ENCODE data around the gene ZBED2. TPM values are rescaled to one million over a fixed set of nuclear protein-coding genes. Genes with fewer than 3 reads are reported as not detected.

Gene ZBED2
- total RNA-seq, 4 donors from 2014 or later: 4.2 to 9.4 (median 6.2) TPM

DNA sequence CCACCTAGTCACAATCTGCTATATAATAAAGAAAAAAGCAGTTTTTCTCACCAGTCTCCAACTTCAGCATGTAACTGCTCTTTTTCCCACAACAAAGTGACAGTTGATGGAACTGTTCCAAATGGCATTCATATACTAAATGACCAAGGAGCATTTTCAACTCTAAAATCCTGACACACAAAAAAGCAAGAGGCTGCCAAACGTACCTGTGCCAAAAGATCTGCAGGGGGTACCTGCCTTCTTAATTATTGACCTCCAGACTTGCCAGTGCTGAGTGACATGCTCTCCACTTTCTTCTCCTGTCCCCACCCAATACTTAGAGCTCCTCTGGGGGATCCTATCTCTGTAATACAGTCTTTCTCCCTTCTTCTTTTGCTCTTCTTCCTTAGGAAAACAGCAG lies 18.0 kb downstream of the ZBED2 start:
- no peak for DNase-seq
- TF ChIP-seq POLR2A (IDR thresholded peaks at IDR 0.05): no peak
- H3K9me3 ChIP-seq: no peaks in the 10 kb centered on the region
- H3K4me1 ChIP-seq: no peaks in the 10 kb centered on the region
- no peak overlapping the region for H3K27ac ChIP-seq
- H3K27me3 ChIP-seq: peaks cover 0 to 19% (median 0%) of the 10 kb centered on the region in 4 donors
- intact Hi-C loops (cut with DNase I): loop anchor here (10.0 kb wide), 1 partner anchor 108 kb away; no protein-coding TSS in a partner anchor
- WGBS, 2 donors: 21% methylated on average over 1 of the region's 1 CpG
- H3K36me3 ChIP-seq: no peaks in the 10 kb centered on the region
- no peak overlapping the region for H3K4me3 ChIP-seq

DNA sequence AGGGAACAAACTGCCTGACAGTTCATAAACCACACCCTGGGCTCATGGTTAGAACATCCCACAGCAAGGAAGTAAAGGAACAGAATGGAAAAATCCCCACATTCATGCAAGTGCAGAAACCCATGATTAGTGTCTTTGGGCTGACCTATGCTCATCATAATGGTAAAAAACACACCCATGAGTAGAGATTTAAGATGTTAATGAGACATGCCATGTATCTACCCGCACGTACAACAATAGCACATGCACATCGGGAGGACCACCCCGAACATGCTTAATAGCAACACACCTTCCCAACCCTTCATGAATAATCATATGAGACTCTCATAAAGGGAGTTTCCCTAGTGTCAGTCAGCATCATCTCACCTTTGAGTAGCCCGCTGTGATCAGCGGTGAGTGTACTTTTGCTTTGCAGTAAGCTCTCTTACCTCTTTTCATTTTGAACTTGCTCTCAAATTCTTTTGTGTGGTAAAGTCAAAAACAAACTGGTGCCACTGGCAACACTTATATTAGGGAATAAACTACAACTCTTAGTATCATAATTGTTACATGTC lies 23.2 kb downstream of the ZBED2 start:
- DNase-seq: no peak
- no peak for TF ChIP-seq POLR2A (IDR thresholded peaks at IDR 0.05)
- TF ChIP-seq, protein P1, sequence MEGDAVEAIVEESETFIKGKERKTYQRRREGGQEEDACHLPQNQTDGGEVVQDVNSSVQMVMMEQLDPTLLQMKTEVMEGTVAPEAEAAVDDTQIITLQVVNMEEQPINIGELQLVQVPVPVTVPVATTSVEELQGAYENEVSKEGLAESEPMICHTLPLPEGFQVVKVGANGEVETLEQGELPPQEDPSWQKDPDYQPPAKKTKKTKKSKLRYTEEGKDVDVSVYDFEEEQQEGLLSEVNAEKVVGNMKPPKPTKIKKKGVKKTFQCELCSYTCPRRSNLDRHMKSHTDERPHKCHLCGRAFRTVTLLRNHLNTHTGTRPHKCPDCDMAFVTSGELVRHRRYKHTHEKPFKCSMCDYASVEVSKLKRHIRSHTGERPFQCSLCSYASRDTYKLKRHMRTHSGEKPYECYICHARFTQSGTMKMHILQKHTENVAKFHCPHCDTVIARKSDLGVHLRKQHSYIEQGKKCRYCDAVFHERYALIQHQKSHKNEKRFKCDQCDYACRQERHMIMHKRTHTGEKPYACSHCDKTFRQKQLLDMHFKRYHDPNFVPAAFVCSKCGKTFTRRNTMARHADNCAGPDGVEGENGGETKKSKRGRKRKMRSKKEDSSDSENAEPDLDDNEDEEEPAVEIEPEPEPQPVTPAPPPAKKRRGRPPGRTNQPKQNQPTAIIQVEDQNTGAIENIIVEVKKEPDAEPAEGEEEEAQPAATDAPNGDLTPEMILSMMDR (IDR thresholded peaks at IDR 0.05): no peak
- Histone ChIP-seq H3K27me3 (no peaks in the 10 kb centered on the region), H3K9me3 (no peaks in the 10 kb centered on the region), H3K27ac (no peak overlapping the region), H3K4me3 (no peak overlapping the region), H3K36me3 (no peaks in the 10 kb centered on the region), H3K4me1 (no peaks in the 10 kb centered on the region)
- intact Hi-C loops (cut with DNase I): loop anchor here (10.0 kb wide), 1 partner anchor 113 kb away; no protein-coding TSS in a partner anchor
- 84 to 89% methylated on average over 6 of the region's 6 CpGs for WGBS, 2 donors

DNA sequence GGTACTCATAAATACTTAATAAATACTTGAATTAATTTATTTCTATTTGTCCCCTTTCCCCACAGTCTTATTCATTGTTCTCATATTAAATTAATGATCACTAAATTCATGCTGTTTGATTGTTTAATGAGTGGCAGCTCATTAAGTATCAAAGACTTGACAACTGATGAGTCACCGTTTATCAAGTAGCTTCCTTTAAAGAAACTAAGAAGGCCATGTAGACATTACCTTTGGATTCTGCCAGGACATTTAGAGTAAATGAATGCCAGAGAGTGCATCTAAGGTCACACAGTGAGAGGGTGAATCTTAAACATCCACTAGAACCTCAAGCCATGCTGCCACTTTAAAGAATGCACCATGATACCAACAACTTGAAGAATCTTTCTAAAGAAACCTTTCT lies 23.9 kb downstream of the ZBED2 start:
- Histone ChIP-seq H3K9me3 (no peaks in the 10 kb centered on the region), H3K4me3 (no peak overlapping the region), H3K36me3 (no peaks in the 10 kb centered on the region), H3K4me1 (no peaks in the 10 kb centered on the region), H3K27ac (no peak overlapping the region), H3K27me3 (no peaks in the 10 kb centered on the region)
- 38 to 50% methylated on average over 1 of the region's 1 CpG for WGBS, 2 donors
- DNase-seq: no peak
- TF ChIP-seq, protein P1 (IDR thresholded peaks at IDR 0.05): no peak
- TF ChIP-seq POLR2A (IDR thresholded peaks at IDR 0.05): no peak
- intact Hi-C loops (cut with DNase I): loop anchor here (10.0 kb wide), 1 partner anchor 114 kb away; no protein-coding TSS in a partner anchor

DNA sequence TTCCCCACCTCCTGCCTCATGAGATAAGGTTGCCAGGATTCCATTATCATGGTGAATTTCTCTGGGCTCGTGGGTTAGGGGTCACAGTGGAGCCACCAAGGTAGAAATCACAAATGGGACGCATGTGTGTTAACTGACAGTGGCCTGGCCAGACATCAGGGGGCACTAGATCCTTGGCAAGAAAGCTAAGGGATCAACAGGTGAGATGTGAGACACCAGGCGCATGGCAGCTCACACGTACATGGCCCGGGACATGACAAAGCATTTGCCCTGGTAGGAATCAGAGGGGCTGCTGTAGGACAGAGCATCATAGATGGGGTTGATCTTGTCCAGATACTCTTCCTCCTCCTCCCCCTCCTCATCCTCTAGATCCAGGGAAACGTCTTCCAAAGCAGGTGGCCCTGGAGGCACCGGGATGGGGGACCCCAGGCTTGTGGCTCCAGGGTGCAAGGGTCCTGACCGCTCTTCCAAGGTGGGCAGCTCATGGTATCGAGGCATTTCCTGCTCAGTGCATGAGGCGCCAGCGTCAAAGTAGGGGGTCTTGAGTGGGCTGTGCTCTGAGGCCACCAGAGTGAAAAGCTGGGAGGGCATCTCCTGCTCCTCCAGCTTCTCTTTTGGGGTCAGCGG lies 24.6 kb downstream of the ZBED2 start:
- H3K9me3 ChIP-seq: no peaks in the 10 kb centered on the region
- no peak for DNase-seq
- no peaks in the 10 kb centered on the region for H3K27me3 ChIP-seq
- H3K4me1 ChIP-seq: no peaks in the 10 kb centered on the region
- no peak overlapping the region for H3K4me3 ChIP-seq
- no peak overlapping the region for H3K27ac ChIP-seq
- TF ChIP-seq, protein P1 (IDR thresholded peaks at IDR 0.05): no peak
- no peak for TF ChIP-seq POLR2A (IDR thresholded peaks at IDR 0.05)
- intact Hi-C loops (cut with DNase I): loop anchor here (10.0 kb wide), 1 partner anchor 114 kb away; no protein-coding TSS in a partner anchor
- 89 to 90% methylated on average over 5 to 11 of the region's 12 CpGs for WGBS, 2 donors
- no peaks in the 10 kb centered on the region for H3K36me3 ChIP-seq

DNA sequence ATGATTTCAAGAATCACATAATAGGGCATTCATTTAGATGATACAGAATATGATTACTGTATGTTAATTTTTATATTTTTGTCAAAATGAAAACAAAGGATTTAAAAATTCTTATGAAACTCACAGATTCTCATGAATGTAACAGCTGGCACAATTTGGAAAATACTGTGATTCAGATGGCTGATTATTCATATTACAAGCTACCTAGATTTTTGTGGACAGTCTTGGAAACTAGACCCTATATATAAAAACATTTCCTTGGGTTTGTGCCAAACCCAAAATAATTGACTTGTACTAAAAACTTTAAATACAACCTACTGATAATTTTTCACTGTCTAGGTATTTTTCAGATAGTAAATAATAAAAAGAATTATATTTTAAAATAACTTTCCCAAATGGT lies 26.2 kb downstream of the ZBED2 start:
- Histone ChIP-seq H3K4me1 (no peaks in the 10 kb centered on the region), H3K27ac (no peak overlapping the region), H3K9me3 (no peaks in the 10 kb centered on the region), H3K4me3 (no peak overlapping the region), H3K36me3 (no peaks in the 10 kb centered on the region), H3K27me3 (peaks cover 0 to 6% (median 0%) of the 10 kb centered on the region in 4 donors)
- intact Hi-C loops (cut with DNase I): no loop called here
- DNase-seq: no peak
- TF ChIP-seq, protein P1 (IDR thresholded peaks at IDR 0.05): no peak
- no peak for TF ChIP-seq POLR2A (IDR thresholded peaks at IDR 0.05)
